MM.1S (cell line): ENCODE measurements around the gene NXN.

ENCODE experiments used
- DNase-seq: peaks from one replicate; pipeline ENCODE4 v3.0.0-alpha.2; 2015
- H2AFZ ChIP-seq: fragments of 300-600 bp; sonication (generic); 2 replicates; pipeline ENCODE4 v1.6.0; 2016; ENCODE audit warnings: antibody characterized with exemption, low read length
- H3F3A ChIP-seq: fragments of 300-600 bp; sonication (generic); 2 replicates; pipeline ENCODE4 v1.6.1; 2016; ENCODE audit warnings: mild to moderate bottlenecking, antibody characterized with exemption, low read length, moderate library complexity, mixed read lengths; ENCODE audit not compliant: insufficient read depth
- H3K27ac ChIP-seq: fragments of 300-600 bp; sonication (generic); 2 replicates; pipeline ENCODE4 v1.5.1; 2016; ENCODE audit warnings: mild to moderate bottlenecking, low read length
- H3K27me3 ChIP-seq: fragments of 300-600 bp; sonication (generic); replicated peaks from 2 replicates; pipeline ENCODE4 v1.6.0; 2016; ENCODE audit warnings: low read length; ENCODE audit not compliant: insufficient read depth
- H3K36me3 ChIP-seq: fragments of 300-600 bp; sonication (generic); replicated peaks from 2 replicates; pipeline ENCODE4 v1.6.1; 2016; ENCODE audit warnings: mild to moderate bottlenecking, low read length, mixed read lengths; ENCODE audit not compliant: insufficient read depth
- H3K4me1 ChIP-seq: fragments of 300-600 bp; sonication (generic); 2 replicates; pipeline ENCODE4 v1.6.1; 2016; ENCODE audit warnings: low read length, mixed read lengths
- H3K4me2 ChIP-seq: fragments of 300-600 bp; sonication (generic); 2 replicates; pipeline ENCODE4 v1.6.0; 2016; ENCODE audit warnings: low read depth, low read length
- H3K4me3 ChIP-seq: fragments of 300-600 bp; sonication (generic); 2 replicates; pipeline ENCODE4 v1.5.1; 2016; ENCODE audit warnings: low read length, mixed read lengths
- H3K79me2 ChIP-seq: fragments of 300-600 bp; sonication (generic); 2 replicates; pipeline ENCODE4 v1.6.1; 2016; ENCODE audit warnings: mixed run types, low read length, mixed read lengths
- H3K9ac ChIP-seq: fragments of 300-600 bp; sonication (generic); 2 replicates; pipeline ENCODE4 v1.6.1; 2016; ENCODE audit warnings: low read length, mixed read lengths
- H3K9me2 ChIP-seq: fragments of 300-600 bp; sonication (generic); replicated peaks from 2 replicates; pipeline ENCODE4 v1.6.1; 2016; ENCODE audit warnings: mild to moderate bottlenecking, low read length, mixed read lengths; ENCODE audit not compliant: insufficient read depth
- H3K9me3 ChIP-seq: fragments of 300-600 bp; sonication (generic); replicated peaks from 2 replicates; pipeline ENCODE4 v1.6.1; 2016; ENCODE audit warnings: mild to moderate bottlenecking, low read length, mixed read lengths; ENCODE audit not compliant: insufficient read depth
- H4K20me1 ChIP-seq: fragments of 300-600 bp; sonication (generic); 2 replicates; pipeline ENCODE4 v1.6.1; 2016; ENCODE audit warnings: mild to moderate bottlenecking, low read length, moderate library complexity, mixed read lengths; ENCODE audit not compliant: insufficient read depth
- EZH2 ChIP-seq: fragments of 300-600 bp; sonication (generic); optimal IDR thresholded peaks from 2 replicates; pipeline ENCODE3; 2017; ENCODE audit warnings: low read depth, mild to moderate bottlenecking, antibody characterized with exemption, low read length, mixed read lengths
- EZH2phosphoT487 ChIP-seq: fragments of 300-600 bp; sonication (generic); IDR thresholded peaks from 2 replicates; pipeline ENCODE4 v1.6.1; 2018; ENCODE audit warnings: antibody characterized with exemption, low read length
- TF ChIP-seq, protein P1 (sequence below): fragments of 300-600 bp; sonication (generic); IDR thresholded peaks from 2 replicates; pipeline ENCODE4 v1.5.1; 2016; ENCODE audit warnings: antibody characterized with exemption, low read length, mixed read lengths

The NXN gene

DNA sequence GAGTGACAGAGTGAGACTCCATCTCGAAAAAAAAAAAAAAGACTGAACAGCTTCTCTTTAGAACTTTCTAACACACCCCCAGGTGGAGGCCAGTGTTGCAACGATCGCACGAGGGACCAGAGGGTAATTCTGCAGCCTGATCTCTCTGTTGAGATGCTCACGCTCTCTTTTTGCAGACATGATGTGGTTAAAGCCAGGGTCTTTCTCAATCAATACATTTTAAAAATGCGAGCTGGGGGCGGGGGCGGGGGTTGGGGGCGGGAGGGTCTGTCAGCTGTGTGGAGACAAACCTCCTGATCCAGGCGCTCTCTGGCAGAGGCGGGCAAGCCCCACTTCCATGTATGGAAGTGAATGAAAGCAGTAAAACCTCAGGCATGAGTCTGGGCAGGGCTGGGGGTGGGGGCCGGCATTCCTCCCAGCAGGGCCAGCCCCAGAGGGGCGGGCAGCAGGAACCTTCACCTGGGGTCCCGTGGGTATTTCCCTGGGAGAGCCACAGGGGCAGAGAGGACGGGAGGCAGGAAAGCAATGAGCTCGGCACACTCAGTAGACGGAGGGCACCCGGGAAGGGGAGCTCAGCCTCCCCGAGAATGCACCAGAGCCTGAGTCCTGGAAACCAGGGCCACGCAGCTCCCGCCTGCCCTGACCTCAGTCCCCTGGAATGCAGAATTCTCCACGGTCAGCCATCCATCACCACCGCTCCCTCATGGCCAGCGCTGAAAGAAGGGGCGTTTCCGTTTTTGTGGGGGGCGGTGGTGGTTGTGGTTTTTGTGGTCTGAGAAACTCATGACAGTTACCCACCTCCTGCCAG, 28.0 kb downstream of the NXN start:
- TF ChIP-seq EZH2phosphoT487 (no peak), EZH2 (no peak)
- TF ChIP-seq, protein P1, sequence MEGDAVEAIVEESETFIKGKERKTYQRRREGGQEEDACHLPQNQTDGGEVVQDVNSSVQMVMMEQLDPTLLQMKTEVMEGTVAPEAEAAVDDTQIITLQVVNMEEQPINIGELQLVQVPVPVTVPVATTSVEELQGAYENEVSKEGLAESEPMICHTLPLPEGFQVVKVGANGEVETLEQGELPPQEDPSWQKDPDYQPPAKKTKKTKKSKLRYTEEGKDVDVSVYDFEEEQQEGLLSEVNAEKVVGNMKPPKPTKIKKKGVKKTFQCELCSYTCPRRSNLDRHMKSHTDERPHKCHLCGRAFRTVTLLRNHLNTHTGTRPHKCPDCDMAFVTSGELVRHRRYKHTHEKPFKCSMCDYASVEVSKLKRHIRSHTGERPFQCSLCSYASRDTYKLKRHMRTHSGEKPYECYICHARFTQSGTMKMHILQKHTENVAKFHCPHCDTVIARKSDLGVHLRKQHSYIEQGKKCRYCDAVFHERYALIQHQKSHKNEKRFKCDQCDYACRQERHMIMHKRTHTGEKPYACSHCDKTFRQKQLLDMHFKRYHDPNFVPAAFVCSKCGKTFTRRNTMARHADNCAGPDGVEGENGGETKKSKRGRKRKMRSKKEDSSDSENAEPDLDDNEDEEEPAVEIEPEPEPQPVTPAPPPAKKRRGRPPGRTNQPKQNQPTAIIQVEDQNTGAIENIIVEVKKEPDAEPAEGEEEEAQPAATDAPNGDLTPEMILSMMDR, result no peak
- no peaks in the 10 kb centered on the region for H4K20me1 ChIP-seq
- no peak overlapping the region for H3K27ac ChIP-seq
- H3K36me3 ChIP-seq, result no peaks in the 10 kb centered on the region
- H3K9ac ChIP-seq, result no peak overlapping the region
- no peaks in the 10 kb centered on the region for H3K9me2 ChIP-seq
- no peak overlapping the region for H3K4me2 ChIP-seq
- no peaks in the 10 kb centered on the region for H3K4me1 ChIP-seq
- H3K4me3 ChIP-seq, result no peak overlapping the region
- no peaks in the 10 kb centered on the region for H3F3A ChIP-seq
- peaks cover 73% of the 10 kb centered on the region for H3K27me3 ChIP-seq
- DNase-seq, result no peak
- H3K9me3 ChIP-seq, result no peaks in the 10 kb centered on the region
- no peaks in the 10 kb centered on the region for H3K79me2 ChIP-seq
- H2AFZ ChIP-seq, result no peak overlapping the region

DNA sequence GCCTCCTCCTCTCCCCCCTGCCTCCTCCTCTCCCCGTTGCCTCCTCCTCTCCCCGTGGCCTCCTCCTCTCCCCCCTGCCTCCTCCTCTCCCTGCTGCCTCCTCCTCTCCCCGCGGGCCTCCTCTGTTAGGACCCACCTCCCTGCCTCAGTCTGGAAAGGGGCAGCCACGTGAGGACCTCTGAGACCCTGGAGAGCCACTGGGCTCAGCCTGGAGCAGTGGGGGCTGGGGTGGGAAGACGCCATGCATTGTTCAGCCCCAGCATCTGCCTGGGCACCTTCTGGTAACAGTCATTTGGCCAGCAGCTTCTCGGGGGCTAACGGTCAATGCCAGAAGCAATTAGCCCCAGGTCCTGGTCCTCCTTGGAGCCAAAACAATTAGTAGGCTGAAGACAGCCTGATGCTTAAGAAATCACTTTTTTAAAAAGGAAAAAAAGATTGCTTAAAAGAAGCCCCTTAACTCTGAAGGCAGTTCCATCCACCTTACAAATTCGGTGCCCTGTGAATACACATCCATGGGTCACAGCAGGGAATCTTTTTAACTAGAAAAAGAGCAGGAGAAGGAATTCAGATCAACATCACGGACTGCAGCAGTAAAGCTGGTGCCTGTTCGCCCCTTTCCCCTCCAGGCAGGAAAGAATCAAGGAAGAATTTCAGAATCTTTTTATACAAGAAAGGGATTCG, 29.8 kb downstream of the NXN start:
- Histone ChIP-seq H3K79me2 (no peaks in the 10 kb centered on the region), H3K4me2 (no peak overlapping the region), H3K27ac (no peak overlapping the region), H2AFZ (no peak overlapping the region), H3K4me1 (no peaks in the 10 kb centered on the region), H3K9ac (no peak overlapping the region), H3K4me3 (no peak overlapping the region), H4K20me1 (no peaks in the 10 kb centered on the region), H3K36me3 (no peaks in the 10 kb centered on the region), H3K9me3 (no peaks in the 10 kb centered on the region), H3K27me3 (peaks cover 75% of the 10 kb centered on the region), H3K9me2 (no peaks in the 10 kb centered on the region), H3F3A (no peaks in the 10 kb centered on the region)
- DNase-seq, result no peak
- TF ChIP-seq EZH2 (no peak), EZH2phosphoT487 (no peak)
- TF ChIP-seq, protein P1, result no peak

- DNase-seq, result no peak
- TF ChIP-seq, protein P1, result no peak
- TF ChIP-seq EZH2phosphoT487 (no peak), EZH2 (peak; percentile 93)
- H3K4me2 ChIP-seq, result no peak overlapping the region
- H3K9me2 ChIP-seq, result no peaks in the 10 kb centered on the region
- no peaks in the 10 kb centered on the region for H3K36me3 ChIP-seq
- no peak overlapping the region for H2AFZ ChIP-seq
- no peak overlapping the region for H3K4me3 ChIP-seq
- no peaks in the 10 kb centered on the region for H3K79me2 ChIP-seq
- H3K9ac ChIP-seq, result no peak overlapping the region
- H3K4me1 ChIP-seq, result no peaks in the 10 kb centered on the region
- no peak overlapping the region for H3K27ac ChIP-seq
- peaks cover 79% of the 10 kb centered on the region for H3K27me3 ChIP-seq
- H3K9me3 ChIP-seq, result no peaks in the 10 kb centered on the region
- no peaks in the 10 kb centered on the region for H3F3A ChIP-seq
- no peaks in the 10 kb centered on the region for H4K20me1 ChIP-seq
Measured at GRCh38 chr17:948284-948852, 31.2 kb downstream of the NXN start.
